Activated naive CD8-positive, alpha-beta T cell treated with anti-CD3 and anti-CD28 coated beads, Interleukin-2, amount 50 U/mL, for 24 hours (primary cell): Measurements from ENCODE around the gene ACSL3.
"Not testable (repeated sequence)": the region's sequence is repeated elsewhere in the genome, so short reads cannot be mapped to it uniquely, and the experiment has no call there.

Experiments used
- ATAC-seq: fragments of 150-1000 bp; cut with Tn5 transposase; one replicate; pipeline ENCODE4 v1.10.0; 2021
- DNase-seq: peaks from one replicate; pipeline ENCODE4 v3.0.0; 2021
- H3K27ac Mint-ChIP-seq: one replicate; pipeline ENCODE4 v1.8.0; 2021; ENCODE audit warnings: mild to moderate bottlenecking, mixed read lengths
- H3K27me3 Mint-ChIP-seq: one replicate; pipeline ENCODE4 v1.8.0; 2021; ENCODE audit warnings: mixed read lengths
- H3K36me3 Mint-ChIP-seq: one replicate; pipeline ENCODE4 v1.8.0; 2021; ENCODE audit warnings: low read depth, mixed read lengths
- H3K4me1 Mint-ChIP-seq: one replicate; pipeline ENCODE4 v1.8.0; 2021; ENCODE audit warnings: mixed read lengths
- H3K4me3 Mint-ChIP-seq: one replicate; pipeline ENCODE4 v1.8.0; 2021; ENCODE audit warnings: mild to moderate bottlenecking, moderate library complexity, mixed read lengths
- H3K9me3 Mint-ChIP-seq: one replicate; pipeline ENCODE4 v1.8.0; 2021; ENCODE audit warnings: mixed read lengths

Gene ACSL3

DNA sequence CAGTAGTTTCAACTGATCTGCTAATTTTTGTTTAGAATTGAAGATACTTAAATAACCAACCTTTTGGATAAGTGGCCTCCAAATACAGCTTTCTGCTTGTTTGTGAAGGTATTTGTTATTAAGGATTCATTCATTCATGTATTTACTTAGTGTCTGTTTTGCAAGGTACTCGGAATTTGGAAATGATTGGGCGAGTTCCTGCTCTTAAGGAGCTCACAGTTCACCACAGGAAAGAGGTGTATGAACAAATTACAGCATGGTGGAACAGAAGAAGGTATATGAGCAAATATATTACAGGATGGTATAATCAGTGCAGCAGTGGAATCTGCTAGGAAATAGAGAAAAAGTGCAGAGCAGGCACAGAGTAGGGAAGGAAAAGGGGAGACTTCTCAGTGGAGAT lies 4.5 kb downstream of the ACSL3 start:
- peaks cover 3% of the 10 kb centered on the region for H3K36me3 Mint-ChIP-seq
- no peak overlapping the region for H3K27ac Mint-ChIP-seq
- no peak overlapping the region for H3K4me3 Mint-ChIP-seq
- no peaks in the 10 kb centered on the region for H3K9me3 Mint-ChIP-seq
- no peak for DNase-seq
- ATAC-seq, result no peak
- no peaks in the 10 kb centered on the region for H3K27me3 Mint-ChIP-seq
- H3K4me1 Mint-ChIP-seq, result peaks cover 8% of the 10 kb centered on the region

- Mint-ChIP-seq H3K36me3 (peaks cover 3% of the 10 kb centered on the region), H3K27me3 (no peaks in the 10 kb centered on the region), H3K4me3 (no peak overlapping the region), H3K4me1 (peaks cover 8% of the 10 kb centered on the region), H3K9me3 (no peaks in the 10 kb centered on the region), H3K27ac (no peak overlapping the region)
- ATAC-seq (no peak), DNase-seq (no peak)
Observed at GRCh38 chr2:222866358-222866960, 5.6 kb downstream of the ACSL3 start.

DNA sequence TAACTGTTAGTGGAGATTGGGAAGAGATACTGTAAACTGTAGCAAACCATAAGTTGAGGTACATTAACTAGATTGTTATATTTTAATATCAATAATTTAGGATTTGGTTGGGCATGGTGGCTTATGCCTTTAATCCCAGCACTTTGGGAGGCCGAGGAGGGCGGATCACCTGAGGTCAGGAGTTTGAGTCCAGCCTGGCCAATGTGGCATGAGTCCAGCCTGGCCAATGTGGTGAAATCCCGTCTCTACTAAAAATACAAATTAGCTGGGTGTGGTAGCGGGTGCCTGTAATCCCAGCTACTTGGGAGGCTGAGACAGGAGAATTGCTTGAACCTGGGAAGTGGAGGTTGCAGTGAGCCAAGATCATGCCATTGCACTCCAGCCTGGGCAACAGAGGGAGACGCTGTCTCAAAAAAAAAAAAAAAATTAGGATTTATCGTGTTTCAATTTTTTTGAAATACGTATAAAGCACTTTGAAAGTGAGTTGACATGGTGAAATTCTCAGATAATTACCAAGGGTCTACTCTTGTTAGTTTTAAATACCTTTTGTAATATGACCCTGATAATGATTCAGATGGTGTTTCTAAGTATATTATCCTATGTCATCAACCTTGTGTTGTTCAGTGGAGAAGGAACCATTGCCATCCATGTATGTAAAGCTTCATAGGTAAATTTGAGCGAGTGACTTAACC lies 7.9 kb downstream of the ACSL3 start:
- not testable (repeated sequence) for H3K27ac Mint-ChIP-seq, H3K36me3 Mint-ChIP-seq, H3K4me3 Mint-ChIP-seq, DNase-seq, H3K27me3 Mint-ChIP-seq, ATAC-seq, H3K9me3 Mint-ChIP-seq
- H3K4me1 Mint-ChIP-seq, result peaks cover 11% of the 10 kb centered on the region

GRCh38 chr2:222869252-222869560 lies 8.4 kb downstream of the ACSL3 start:
- H3K27ac Mint-ChIP-seq, result no peak overlapping the region
- no peak overlapping the region for H3K4me3 Mint-ChIP-seq
- DNase-seq (no peak), ATAC-seq (no peak)
- H3K4me1 Mint-ChIP-seq, result peaks cover 11% of the 10 kb centered on the region
- no peaks in the 10 kb centered on the region for H3K9me3 Mint-ChIP-seq
- H3K36me3 Mint-ChIP-seq, result no peaks in the 10 kb centered on the region
- H3K27me3 Mint-ChIP-seq, result no peaks in the 10 kb centered on the region

DNA sequence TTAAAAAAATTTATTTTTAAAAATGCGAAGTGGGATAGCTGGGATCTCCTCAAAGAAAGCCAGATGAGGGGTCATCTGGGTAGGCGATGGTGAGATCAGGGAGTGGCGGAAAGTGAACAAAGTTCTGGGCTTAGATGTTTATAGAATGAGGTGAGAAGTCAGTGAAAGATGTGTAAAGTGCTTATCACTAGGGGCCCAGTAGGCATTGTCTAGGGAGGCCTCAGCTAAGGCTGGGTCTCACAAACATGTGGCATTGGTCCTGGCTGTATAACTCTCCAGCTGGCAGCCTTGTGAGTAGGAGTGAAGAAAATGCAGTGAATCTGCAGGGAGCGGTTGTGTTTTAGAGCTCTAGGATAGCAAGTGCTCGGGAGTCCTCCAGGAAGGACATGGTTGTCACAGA lies 10.5 kb downstream of the ACSL3 start:
- Mint-ChIP-seq H3K4me3 (no peak overlapping the region), H3K9me3 (no peaks in the 10 kb centered on the region), H3K27me3 (no peaks in the 10 kb centered on the region), H3K36me3 (no peaks in the 10 kb centered on the region), H3K4me1 (peaks cover 11% of the 10 kb centered on the region), H3K27ac (no peak overlapping the region)
- no peak for ATAC-seq
- DNase-seq, result no peak

GRCh38 chr2:222872551-222872950 lies 11.7 kb downstream of the ACSL3 start:
- H3K4me1 Mint-ChIP-seq, result peaks cover 21% of the 10 kb centered on the region
- no peaks in the 10 kb centered on the region for H3K9me3 Mint-ChIP-seq
- H3K27ac Mint-ChIP-seq, result no peak overlapping the region
- DNase-seq, result no peak
- no peak overlapping the region for H3K4me3 Mint-ChIP-seq
- H3K27me3 Mint-ChIP-seq, result no peaks in the 10 kb centered on the region
- no peaks in the 10 kb centered on the region for H3K36me3 Mint-ChIP-seq
- no peak for ATAC-seq

DNA sequence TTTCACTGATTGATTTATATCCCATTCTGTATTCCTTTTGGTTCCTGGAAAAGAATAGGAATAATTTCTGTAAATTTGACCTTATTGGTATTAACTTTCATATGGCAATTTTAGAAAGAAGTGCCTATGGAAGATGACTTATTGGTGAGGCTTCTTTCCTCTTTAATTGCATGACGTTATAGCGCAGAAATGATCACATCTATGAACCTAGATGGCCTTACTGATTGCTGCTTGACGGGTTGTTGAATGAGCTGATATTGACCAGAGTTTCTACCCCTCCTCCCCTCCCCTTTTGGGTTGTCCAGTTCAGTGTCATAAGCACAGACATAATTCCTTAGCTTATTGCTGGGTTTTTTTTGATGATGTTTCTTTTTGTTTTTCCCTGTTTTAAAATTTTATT lies 14.6 kb downstream of the ACSL3 start:
- Mint-ChIP-seq H3K9me3 (no peaks in the 10 kb centered on the region), H3K27me3 (no peaks in the 10 kb centered on the region), H3K36me3 (no peaks in the 10 kb centered on the region), H3K4me3 (no peak overlapping the region), H3K4me1 (peaks cover 36% of the 10 kb centered on the region), H3K27ac (no peak overlapping the region)
- DNase-seq (no peak), ATAC-seq (no peak)

DNA sequence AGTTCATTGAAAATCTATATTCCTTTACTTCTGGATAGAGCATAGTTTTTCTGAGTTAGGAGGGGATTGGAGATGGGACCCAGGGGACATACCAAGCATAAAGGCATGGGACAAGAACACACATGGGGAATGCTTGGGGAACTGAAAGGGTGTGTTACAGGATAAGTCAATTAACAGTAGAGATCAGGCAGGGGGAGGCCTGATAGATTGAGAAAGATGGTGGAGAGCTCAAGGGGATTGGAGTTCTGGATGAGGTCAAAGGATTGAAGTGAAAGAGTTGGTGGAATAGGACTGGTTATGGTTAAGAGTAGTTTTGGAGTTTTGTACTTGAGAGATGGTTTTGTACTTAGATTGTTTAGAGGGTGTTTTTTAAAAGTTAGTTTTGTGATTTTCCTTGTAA lies 16.1 kb downstream of the ACSL3 start:
- Mint-ChIP-seq H3K36me3 (no peaks in the 10 kb centered on the region), H3K9me3 (no peaks in the 10 kb centered on the region), H3K4me3 (no peak overlapping the region), H3K4me1 (peaks cover 36% of the 10 kb centered on the region), H3K27ac (peak overlapping the region; percentile 0), H3K27me3 (no peaks in the 10 kb centered on the region)
- ATAC-seq (no peak), DNase-seq (no peak)

- DNase-seq, result no peak
- H3K9me3 Mint-ChIP-seq, result no peaks in the 10 kb centered on the region
- no peaks in the 10 kb centered on the region for H3K36me3 Mint-ChIP-seq
- no peaks in the 10 kb centered on the region for H3K27me3 Mint-ChIP-seq
- H3K4me3 Mint-ChIP-seq, result no peak overlapping the region
- no peak for ATAC-seq
- no peak overlapping the region for H3K27ac Mint-ChIP-seq
- peaks cover 33% of the 10 kb centered on the region for H3K4me1 Mint-ChIP-seq
Observed at GRCh38 chr2:222877556-222878300, 16.9 kb downstream of the ACSL3 start.

GRCh38 chr2:222878301-222878876 lies 17.6 kb downstream of the ACSL3 start:
- Mint-ChIP-seq H3K9me3 (no peaks in the 10 kb centered on the region), H3K4me3 (no peak overlapping the region), H3K36me3 (no peaks in the 10 kb centered on the region), H3K27me3 (no peaks in the 10 kb centered on the region), H3K27ac (no peak overlapping the region), H3K4me1 (peaks cover 33% of the 10 kb centered on the region)
- ATAC-seq (no peak), DNase-seq (no peak)

- no peaks in the 10 kb centered on the region for H3K9me3 Mint-ChIP-seq
- H3K36me3 Mint-ChIP-seq, result no peaks in the 10 kb centered on the region
- H3K4me1 Mint-ChIP-seq, result peaks cover 35% of the 10 kb centered on the region
- no peak overlapping the region for H3K27ac Mint-ChIP-seq
- DNase-seq (no peak), ATAC-seq (no peak)
- no peaks in the 10 kb centered on the region for H3K27me3 Mint-ChIP-seq
- H3K4me3 Mint-ChIP-seq, result no peak overlapping the region
Observed at GRCh38 chr2:222878877-222879603, 18.2 kb downstream of the ACSL3 start.

DNA sequence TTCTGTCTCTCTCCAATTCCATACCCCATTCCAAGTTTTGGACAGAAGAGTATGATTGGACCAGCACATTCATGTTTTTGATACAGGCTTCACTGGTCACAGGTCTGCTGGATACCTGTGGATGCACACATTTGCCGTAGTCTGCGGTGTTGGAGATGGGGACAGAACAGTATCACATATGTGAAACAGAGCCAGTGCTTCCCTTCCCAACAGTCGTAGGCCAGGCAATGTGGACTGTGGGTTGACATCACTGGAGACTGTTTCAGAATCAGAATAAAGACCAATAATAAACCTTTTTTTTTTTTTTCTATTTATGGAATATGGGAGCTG lies 18.7 kb downstream of the ACSL3 start:
- no peak for DNase-seq
- Mint-ChIP-seq H3K36me3 (no peaks in the 10 kb centered on the region), H3K9me3 (no peaks in the 10 kb centered on the region), H3K27ac (no peak overlapping the region), H3K4me1 (peaks cover 36% of the 10 kb centered on the region), H3K27me3 (no peaks in the 10 kb centered on the region), H3K4me3 (no peak overlapping the region)
- no peak for ATAC-seq

GRCh38 chr2:222882484-222882928 lies 21.7 kb downstream of the ACSL3 start:
- DNase-seq (no peak), ATAC-seq (no peak)
- no peak overlapping the region for H3K4me3 Mint-ChIP-seq
- H3K4me1 Mint-ChIP-seq, result peaks cover 31% of the 10 kb centered on the region
- H3K36me3 Mint-ChIP-seq, result no peaks in the 10 kb centered on the region
- no peaks in the 10 kb centered on the region for H3K27me3 Mint-ChIP-seq
- H3K9me3 Mint-ChIP-seq, result no peaks in the 10 kb centered on the region
- no peak overlapping the region for H3K27ac Mint-ChIP-seq

- peaks cover 2% of the 10 kb centered on the region for H3K36me3 Mint-ChIP-seq
- no peaks in the 10 kb centered on the region for H3K27me3 Mint-ChIP-seq
- DNase-seq (no peak), ATAC-seq (no peak)
- no peaks in the 10 kb centered on the region for H3K9me3 Mint-ChIP-seq
- H3K27ac Mint-ChIP-seq, result no peak overlapping the region
- peaks cover 29% of the 10 kb centered on the region for H3K4me1 Mint-ChIP-seq
- no peak overlapping the region for H3K4me3 Mint-ChIP-seq
Observed at GRCh38 chr2:222883420-222883819, 22.6 kb downstream of the ACSL3 start.
